Measurements from ENCODE around the gene DNAH10. TPM values are rescaled to one million over a fixed set of nuclear protein-coding genes. Genes with fewer than 3 reads are reported as not detected.

Gene DNAH10
- total RNA-seq, 4 donors from 2014 or later = 0.18 to 0.65 TPM; not detected in 2

DNA sequence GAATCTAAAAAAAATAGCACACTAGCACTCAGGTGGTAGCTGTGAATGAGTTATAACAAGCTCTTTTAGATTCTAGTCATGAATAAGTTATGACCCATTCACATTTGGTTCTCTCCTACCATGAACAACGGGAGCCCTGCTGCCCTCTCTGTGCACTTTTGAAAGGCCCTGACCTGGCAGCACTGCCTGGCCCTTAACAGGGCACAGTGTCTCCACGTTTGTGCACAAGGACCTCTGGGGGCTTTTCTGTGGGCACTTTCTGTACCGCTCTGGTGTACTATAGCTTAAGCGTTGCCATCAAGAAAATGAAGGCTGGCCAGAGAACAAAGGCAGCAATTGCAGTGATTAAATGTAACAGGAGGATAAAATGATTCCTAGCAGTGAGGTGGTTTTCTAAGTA, 189.4 kb downstream of the DNAH10 start:
- peaks cover 0 to 6% of the 10 kb centered on the region in 2 donors for H3K4me1 ChIP-seq

DNA sequence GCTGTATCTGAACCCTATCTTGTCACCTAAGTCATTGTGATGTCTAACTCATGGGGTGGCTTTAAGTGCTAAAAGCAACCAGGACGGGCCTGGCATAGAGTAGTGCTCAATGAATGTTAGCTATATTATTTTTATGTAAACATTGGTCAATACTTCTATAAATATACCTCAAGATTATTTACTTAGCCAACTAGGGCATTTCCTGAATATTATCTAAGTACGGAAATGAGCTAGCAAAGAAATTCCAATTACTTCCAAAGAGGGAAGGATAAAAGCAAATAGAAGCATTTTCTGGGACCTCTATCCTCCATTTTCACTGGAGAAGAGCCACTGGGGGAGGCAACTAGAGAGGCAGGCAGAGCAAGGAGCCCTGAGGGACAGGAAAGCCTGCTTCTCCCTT, 189.9 kb downstream of the DNAH10 start:
- H3K4me1 ChIP-seq = peaks cover 0 to 6% of the 10 kb centered on the region in 2 donors
- in situ Hi-C loops (cut with MboI; ENCODE audit: low sequenced_read_pairs in 4 of 4) = no loop called here

More for the DNA sequence above, 189.4 kb downstream of the DNAH10 start:
- in situ Hi-C loops (cut with MboI; ENCODE audit: low sequenced_read_pairs in 4 of 4) (no loop called here), intact Hi-C loops (cut with DNase I; ENCODE audit: low total_unique reads) (no loop called here)
- no peak for DNase-seq
- H3K9me3 ChIP-seq = no peaks in the 10 kb centered on the region
- H3K4me3 ChIP-seq = no peak overlapping the region
- ATAC-seq = no peak
- TF ChIP-seq, protein P1, sequence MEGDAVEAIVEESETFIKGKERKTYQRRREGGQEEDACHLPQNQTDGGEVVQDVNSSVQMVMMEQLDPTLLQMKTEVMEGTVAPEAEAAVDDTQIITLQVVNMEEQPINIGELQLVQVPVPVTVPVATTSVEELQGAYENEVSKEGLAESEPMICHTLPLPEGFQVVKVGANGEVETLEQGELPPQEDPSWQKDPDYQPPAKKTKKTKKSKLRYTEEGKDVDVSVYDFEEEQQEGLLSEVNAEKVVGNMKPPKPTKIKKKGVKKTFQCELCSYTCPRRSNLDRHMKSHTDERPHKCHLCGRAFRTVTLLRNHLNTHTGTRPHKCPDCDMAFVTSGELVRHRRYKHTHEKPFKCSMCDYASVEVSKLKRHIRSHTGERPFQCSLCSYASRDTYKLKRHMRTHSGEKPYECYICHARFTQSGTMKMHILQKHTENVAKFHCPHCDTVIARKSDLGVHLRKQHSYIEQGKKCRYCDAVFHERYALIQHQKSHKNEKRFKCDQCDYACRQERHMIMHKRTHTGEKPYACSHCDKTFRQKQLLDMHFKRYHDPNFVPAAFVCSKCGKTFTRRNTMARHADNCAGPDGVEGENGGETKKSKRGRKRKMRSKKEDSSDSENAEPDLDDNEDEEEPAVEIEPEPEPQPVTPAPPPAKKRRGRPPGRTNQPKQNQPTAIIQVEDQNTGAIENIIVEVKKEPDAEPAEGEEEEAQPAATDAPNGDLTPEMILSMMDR (IDR thresholded peaks at IDR 0.05 in 4 of 5, conservative IDR thresholded peaks at IDR 0.05 in 1 of 5) = no peak
- no peak for TF ChIP-seq POLR2A (IDR thresholded peaks at IDR 0.05)
- H3K27me3 ChIP-seq = no peaks in the 10 kb centered on the region
- no peak overlapping the region for H3K27ac ChIP-seq
- no peaks in the 10 kb centered on the region for H3K36me3 ChIP-seq

DNA sequence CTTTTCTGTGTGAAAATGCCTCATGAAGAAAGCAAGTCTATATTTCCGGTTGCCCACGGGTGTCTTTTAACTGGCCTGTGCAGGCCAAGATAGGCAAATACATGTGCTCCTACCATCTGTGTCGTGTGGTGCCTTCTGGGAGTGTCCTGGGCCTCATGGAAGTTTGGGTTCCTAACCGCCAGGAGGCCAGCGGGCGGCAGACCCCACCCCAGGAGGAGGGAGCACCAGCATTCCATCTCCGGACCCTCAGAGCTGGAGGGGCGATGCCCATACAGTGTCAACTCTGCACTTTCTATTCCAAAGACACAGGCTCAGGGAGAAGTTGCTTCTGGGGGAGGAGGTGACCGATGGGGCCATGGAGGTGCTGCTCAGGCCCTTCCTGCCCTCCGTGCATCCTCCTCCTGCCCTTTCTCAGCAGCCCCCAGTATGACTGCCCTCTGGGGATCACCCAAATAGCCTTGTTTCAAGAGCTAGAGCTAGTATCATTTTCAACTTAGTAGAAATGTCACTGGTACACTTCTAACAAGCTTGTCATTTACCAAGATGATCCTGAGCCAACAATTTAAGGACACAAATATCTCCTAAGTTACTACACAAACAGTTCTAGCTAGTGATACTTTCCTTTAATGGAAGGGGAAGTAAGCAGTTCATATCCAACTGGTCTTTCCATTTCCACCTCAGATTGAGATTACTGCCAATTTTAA, 192.7 kb downstream of the DNAH10 start:
- ATAC-seq (no peak), DNase-seq (no peak)
- TF ChIP-seq POLR2A (IDR thresholded peaks at IDR 0.05) = no peak
- TF ChIP-seq, protein P1 (IDR thresholded peaks at IDR 0.05 in 4 of 5, conservative IDR thresholded peaks at IDR 0.05 in 1 of 5) = no peak
- in situ Hi-C loops (cut with MboI; ENCODE audit: low sequenced_read_pairs in 4 of 4) = no loop called here
- peaks cover 0 to 6% of the 10 kb centered on the region in 2 donors for H3K4me1 ChIP-seq
- no peak overlapping the region for H3K27ac ChIP-seq
- H3K27me3 ChIP-seq = no peaks in the 10 kb centered on the region
- H3K36me3 ChIP-seq = no peaks in the 10 kb centered on the region
- H3K4me3 ChIP-seq = no peak overlapping the region
- intact Hi-C loops (cut with DNase I; ENCODE audit: low total_unique reads) = no loop called here
- H3K9me3 ChIP-seq = no peaks in the 10 kb centered on the region

More for the DNA sequence above, 189.9 kb downstream of the DNAH10 start:
- H3K9me3 ChIP-seq = no peaks in the 10 kb centered on the region
- H3K4me3 ChIP-seq = no peak overlapping the region
- no peak overlapping the region for H3K27ac ChIP-seq
- ATAC-seq (no peak), DNase-seq (no peak)
- no peaks in the 10 kb centered on the region for H3K36me3 ChIP-seq
- TF ChIP-seq, protein P1 (IDR thresholded peaks at IDR 0.05 in 4 of 5, conservative IDR thresholded peaks at IDR 0.05 in 1 of 5) = no peak
- TF ChIP-seq POLR2A (IDR thresholded peaks at IDR 0.05) = no peak
- intact Hi-C loops (cut with DNase I; ENCODE audit: low total_unique reads) = no loop called here
- no peaks in the 10 kb centered on the region for H3K27me3 ChIP-seq

DNA sequence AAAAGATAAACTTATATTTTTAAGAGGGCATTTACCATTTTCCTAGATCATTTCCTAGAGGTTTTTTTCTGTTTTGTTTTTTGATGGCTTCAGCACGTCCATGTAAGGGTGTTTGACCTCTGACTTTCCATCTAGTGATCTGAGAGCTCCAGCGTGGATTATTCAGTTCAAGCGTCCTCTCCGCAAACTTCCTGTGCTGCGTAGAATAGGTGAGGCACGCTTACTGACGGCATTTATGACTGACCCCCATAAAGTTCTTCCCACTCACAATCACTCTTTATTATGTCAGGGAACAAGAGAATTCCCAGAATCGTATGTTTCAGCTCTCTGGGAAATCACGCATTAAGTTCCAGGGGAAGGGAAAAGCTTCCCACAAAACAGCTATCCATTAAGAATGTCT, 194.1 kb downstream of the DNAH10 start:
- Histone ChIP-seq H3K27me3 (no peaks in the 10 kb centered on the region), H3K9me3 (no peaks in the 10 kb centered on the region), H3K27ac (no peak overlapping the region), H3K4me1 (peaks cover 0 to 6% of the 10 kb centered on the region in 2 donors), H3K4me3 (no peak overlapping the region), H3K36me3 (no peaks in the 10 kb centered on the region)
- DNase-seq (no peak), ATAC-seq (no peak)
- intact Hi-C loops (cut with DNase I; ENCODE audit: low total_unique reads) = no loop called here
- in situ Hi-C loops (cut with MboI; ENCODE audit: low sequenced_read_pairs in 4 of 4) = no loop called here
- TF ChIP-seq, protein P1 (IDR thresholded peaks at IDR 0.05 in 4 of 5, conservative IDR thresholded peaks at IDR 0.05 in 1 of 5) = no peak
- TF ChIP-seq POLR2A (IDR thresholded peaks at IDR 0.05) = no peak
